Mesendoderm (in vitro differentiated cells): ENCODE measurements around the gene DUOX1.

ENCODE experiments used
- DNase-seq: peaks from one replicate; pipeline ENCODE4 v3.0.0; 2013
- H2AK5ac ChIP-seq: 2 replicates; pipeline ENCODE4 v1.6.1; 2013; ENCODE audit warnings: low read length, inconsistent platforms
- H2BK120ac ChIP-seq: 2 replicates; pipeline ENCODE4 v1.6.1; 2013; ENCODE audit warnings: low read depth, mild to moderate bottlenecking, low read length, moderate library complexity, mixed read lengths
- H2BK15ac ChIP-seq: replicated peaks from 2 replicates; pipeline ENCODE4 v1.6.1; 2013; ENCODE audit warnings: low read depth, mild to moderate bottlenecking, moderate library complexity
- H2BK5ac ChIP-seq: 2 replicates; pipeline ENCODE4 v1.6.1; 2013; ENCODE audit warnings: low read length, inconsistent platforms
- H3K18ac ChIP-seq: 2 replicates; pipeline ENCODE4 v1.6.1; 2013; ENCODE audit warnings: mild to moderate bottlenecking, low read length, mixed read lengths
- H3K23ac ChIP-seq: one replicate; pipeline ENCODE4 v1.6.1; 2013; ENCODE audit warnings: low read length
- H3K27ac ChIP-seq: 2 replicates; pipeline ENCODE4 v1.5.1; 2013; ENCODE audit warnings: low read depth, mild to moderate bottlenecking, inconsistent platforms, low read length, moderate library complexity
- H3K27me3 ChIP-seq: 2 replicates; pipeline ENCODE4 v1.6.1; 2013; ENCODE audit warnings: low read length, control low read depth, mild to moderate bottlenecking, inconsistent platforms; ENCODE audit not compliant: insufficient read depth, poor library complexity
- H3K36me3 ChIP-seq: 2 replicates; pipeline ENCODE4 v1.6.1; 2013; ENCODE audit warnings: low read length, inconsistent platforms; ENCODE audit not compliant: control insufficient read depth, insufficient read depth
- H3K4ac ChIP-seq: one replicate; pipeline ENCODE4 v1.6.1; 2013; ENCODE audit warnings: low read depth, mild to moderate bottlenecking, low read length, moderate library complexity
- H3K4me1 ChIP-seq: 2 replicates; pipeline ENCODE4 v1.6.1; 2013; ENCODE audit warnings: low read depth, low read length, inconsistent platforms; ENCODE audit not compliant: control insufficient read depth
- H3K4me2 ChIP-seq: 2 replicates; pipeline ENCODE4 v1.6.1; 2013; ENCODE audit warnings: low read length
- H3K4me3 ChIP-seq: 2 replicates; pipeline ENCODE4 v1.5.1; 2013; ENCODE audit warnings: mild to moderate bottlenecking, low read length
- H3K56ac ChIP-seq: one replicate; pipeline ENCODE4 v1.6.1; 2013; ENCODE audit warnings: low read length
- H3K79me1 ChIP-seq: 2 replicates; pipeline ENCODE4 v1.6.1; 2013; ENCODE audit warnings: low read length, inconsistent platforms
- H3K79me2 ChIP-seq: 2 replicates; pipeline ENCODE4 v1.6.1; 2013; ENCODE audit warnings: mild to moderate bottlenecking, low read length; ENCODE audit not compliant: control insufficient read depth, insufficient read depth
- H3K9ac ChIP-seq: 2 replicates; pipeline ENCODE4 v1.6.1; 2013; ENCODE audit warnings: low read length, inconsistent platforms
- H4K5ac ChIP-seq: one replicate; pipeline ENCODE4 v1.6.1; 2013; ENCODE audit warnings: low read length
- H4K8ac ChIP-seq: one replicate; pipeline ENCODE4 v1.6.1; 2013; ENCODE audit warnings: low read depth, mild to moderate bottlenecking, control low read depth, low read length, moderate library complexity
- WGBS: extraction: QIAGEN DNeasy Blood & Tissue Kit; methylation state at CpG from one replicate; pipeline ENCODE4 v1.1.7; 2013; ENCODE audit warnings: low lambda C conversion rate, missing lambda C conversion rate; ENCODE audit not compliant: insufficient coverage; ENCODE audit errors: extremely low coverage; 5-methylcytosine and 5-hydroxymethylcytosine counted together

Gene DUOX1

GRCh38 chr15:45148076-45149059 lies 18.6 kb downstream of the DUOX1 start:
- no peak overlapping the region for H3K9ac ChIP-seq
- WGBS, result no CpG with 5 or more reads among the region's 12 CpGs
- no peaks in the 10 kb centered on the region for H3K36me3 ChIP-seq
- peak overlapping the region; percentile 15 for H3K56ac ChIP-seq
- no peak overlapping the region for H2BK5ac ChIP-seq
- no peak overlapping the region for H3K23ac ChIP-seq
- no peak for DNase-seq
- H3K18ac ChIP-seq, result no peak overlapping the region
- no peak overlapping the region for H4K5ac ChIP-seq
- no peaks in the 10 kb centered on the region for H3K79me1 ChIP-seq
- no peaks in the 10 kb centered on the region for H3K27me3 ChIP-seq
- H4K8ac ChIP-seq, result no peak overlapping the region
- H2BK120ac ChIP-seq, result no peak overlapping the region
- no peaks in the 10 kb centered on the region for H3K79me2 ChIP-seq
- H2AK5ac ChIP-seq, result no peak overlapping the region
- H3K27ac ChIP-seq, result no peak overlapping the region
- H2BK15ac ChIP-seq, result no peak overlapping the region
- H3K4ac ChIP-seq, result no peak overlapping the region
- H3K4me2 ChIP-seq, result no peak overlapping the region
- H3K4me1 ChIP-seq, result peaks cover 2% of the 10 kb centered on the region
- no peak overlapping the region for H3K4me3 ChIP-seq

DNA sequence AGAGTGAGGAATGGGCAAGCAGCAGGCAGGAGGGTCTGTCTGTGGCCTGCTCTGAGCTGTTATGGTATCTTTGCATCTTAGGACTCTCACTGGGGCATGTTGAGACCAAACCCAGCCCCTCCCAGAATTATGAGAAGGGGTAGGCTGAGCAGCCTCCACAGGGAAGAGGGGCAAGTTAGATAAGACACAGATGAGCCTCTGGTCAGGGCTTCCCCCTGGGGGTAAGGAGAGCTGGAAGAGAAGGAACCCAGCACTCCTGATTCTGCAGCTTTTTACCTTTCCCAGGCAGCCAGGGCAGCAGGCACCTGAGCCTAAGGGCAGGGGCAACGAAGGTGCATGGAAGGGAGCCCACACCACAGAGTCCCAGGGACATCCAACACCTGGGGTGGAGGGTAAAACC lies 19.3 kb downstream of the DUOX1 start:
- WGBS, result no CpG with 5 or more reads among the region's 1 CpG
- H4K8ac ChIP-seq, result no peak overlapping the region
- H4K5ac ChIP-seq, result no peak overlapping the region
- H3K36me3 ChIP-seq, result no peaks in the 10 kb centered on the region
- H3K4ac ChIP-seq, result no peak overlapping the region
- peaks cover 2% of the 10 kb centered on the region for H3K4me1 ChIP-seq
- no peak overlapping the region for H2BK15ac ChIP-seq
- no peak overlapping the region for H3K56ac ChIP-seq
- no peaks in the 10 kb centered on the region for H3K27me3 ChIP-seq
- no peaks in the 10 kb centered on the region for H3K79me1 ChIP-seq
- DNase-seq, result peak; percentile 29
- no peaks in the 10 kb centered on the region for H3K79me2 ChIP-seq
- H3K18ac ChIP-seq, result no peak overlapping the region
- H3K9ac ChIP-seq, result no peak overlapping the region
- no peak overlapping the region for H3K4me2 ChIP-seq
- H2BK120ac ChIP-seq, result no peak overlapping the region
- H3K27ac ChIP-seq, result no peak overlapping the region
- H2BK5ac ChIP-seq, result no peak overlapping the region
- H3K4me3 ChIP-seq, result no peak overlapping the region
- no peak overlapping the region for H3K23ac ChIP-seq
- H2AK5ac ChIP-seq, result no peak overlapping the region

DNA sequence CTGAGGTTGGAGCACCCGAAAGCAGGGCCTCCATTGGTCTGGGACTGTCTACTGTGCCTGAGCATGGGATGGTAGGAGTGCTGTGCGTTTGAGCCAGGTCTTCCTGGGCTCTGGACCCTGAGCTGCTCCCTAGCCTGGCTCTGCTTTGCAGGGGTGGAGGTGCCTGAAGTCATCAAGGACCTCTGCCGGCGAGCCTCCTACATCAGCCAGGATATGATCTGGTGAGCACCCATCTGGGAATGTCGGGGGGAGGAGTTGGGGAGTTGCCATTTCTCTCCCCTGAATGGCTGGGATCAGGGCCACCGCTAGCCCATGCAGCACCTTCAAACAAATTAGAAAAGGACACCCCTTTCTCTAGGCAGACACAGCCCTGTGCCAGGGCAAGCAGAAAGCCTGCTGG lies 20.7 kb downstream of the DUOX1 start:
- Histone ChIP-seq H3K18ac (no peak overlapping the region), H3K4me1 (peaks cover 2% of the 10 kb centered on the region), H3K79me2 (no peaks in the 10 kb centered on the region), H3K36me3 (no peaks in the 10 kb centered on the region), H2AK5ac (no peak overlapping the region), H4K5ac (no peak overlapping the region), H3K4me2 (no peak overlapping the region), H3K9ac (no peak overlapping the region), H3K27ac (no peak overlapping the region), H3K79me1 (no peaks in the 10 kb centered on the region), H3K56ac (no peak overlapping the region), H3K23ac (no peak overlapping the region), H3K27me3 (no peaks in the 10 kb centered on the region), H3K4me3 (no peak overlapping the region), H2BK5ac (no peak overlapping the region), H3K4ac (no peak overlapping the region), H2BK15ac (no peak overlapping the region), H2BK120ac (no peak overlapping the region), H4K8ac (no peak overlapping the region)
- WGBS, result no CpG with 5 or more reads among the region's 6 CpGs
- DNase-seq, result no peak

GRCh38 chr15:45150997-45151396 lies 21.2 kb downstream of the DUOX1 start:
- Histone ChIP-seq H3K27me3 (no peaks in the 10 kb centered on the region), H3K79me1 (no peaks in the 10 kb centered on the region), H2BK15ac (no peak overlapping the region), H2BK120ac (no peak overlapping the region), H3K27ac (no peak overlapping the region), H4K8ac (no peak overlapping the region), H3K18ac (no peak overlapping the region), H2BK5ac (no peak overlapping the region), H4K5ac (no peak overlapping the region), H3K4me1 (peaks cover 2% of the 10 kb centered on the region), H3K56ac (no peak overlapping the region), H3K9ac (no peak overlapping the region), H3K4ac (no peak overlapping the region), H3K4me3 (no peak overlapping the region), H3K36me3 (no peaks in the 10 kb centered on the region), H2AK5ac (no peak overlapping the region), H3K23ac (no peak overlapping the region), H3K79me2 (no peaks in the 10 kb centered on the region), H3K4me2 (no peak overlapping the region)
- no peak for DNase-seq
- WGBS, result no CpG with 5 or more reads among the region's 6 CpGs

GRCh38 chr15:45151998-45152828 lies 22.4 kb downstream of the DUOX1 start:
- H2BK5ac ChIP-seq, result no peak overlapping the region
- no peak overlapping the region for H3K27ac ChIP-seq
- no CpG with 5 or more reads among the region's 36 CpGs for WGBS
- H3K9ac ChIP-seq, result no peak overlapping the region
- no peak overlapping the region for H3K18ac ChIP-seq
- H3K4me3 ChIP-seq, result no peak overlapping the region
- no peak overlapping the region for H4K8ac ChIP-seq
- no peak overlapping the region for H3K4me2 ChIP-seq
- no peak overlapping the region for H3K56ac ChIP-seq
- no peak overlapping the region for H2BK15ac ChIP-seq
- no peaks in the 10 kb centered on the region for H3K36me3 ChIP-seq
- no peaks in the 10 kb centered on the region for H3K79me1 ChIP-seq
- H3K4me1 ChIP-seq, result peaks cover 2% of the 10 kb centered on the region
- H3K27me3 ChIP-seq, result no peaks in the 10 kb centered on the region
- no peaks in the 10 kb centered on the region for H3K79me2 ChIP-seq
- no peak overlapping the region for H2BK120ac ChIP-seq
- H3K4ac ChIP-seq, result no peak overlapping the region
- no peak overlapping the region for H4K5ac ChIP-seq
- no peak overlapping the region for H2AK5ac ChIP-seq
- H3K23ac ChIP-seq, result no peak overlapping the region
- no peak for DNase-seq
